A673 (cell line): ENCODE results near the gene PPRC1. TPM values are rescaled to one million over a fixed set of nuclear protein-coding genes. Genes with fewer than 3 reads are reported as not detected.

Source experiments
- BruUV-seq: library from RNA; stranded (reverse); fragments of 400-500 nt; replicated peaks from 2 replicates; lab custom pipeline; 2021; lab: Mats Ljungman, UMichigan
- CTCF ChIA-PET: fragments of 300-600 bp; sonication (Branson Sonifier 250); formaldehyde crosslinking; loops from one replicate; lab custom pipeline; 2022; ENCODE audit warnings: antibody characterized with exemption; lab: Charles Lee
- POLR2A ChIA-PET: fragments of 300-600 bp; sonication (Branson Sonifier 250); formaldehyde crosslinking; loops from one replicate; lab custom pipeline; 2022; ENCODE audit warnings: antibody characterized with exemption; ENCODE audit not compliant: low non-redundant PET; lab: Charles Lee
- DNase-seq: peaks from one replicate; pipeline ENCODE4 v3.0.0-alpha.2; 2015; ENCODE audit warnings: low spot score
- H3K27ac ChIP-seq: fragments of 200-600 bp; sonication (generic); 2 replicates; pipeline ENCODE4 v1.5.1; 2016; ENCODE audit warnings: mixed run types, low read depth, mild to moderate bottlenecking, mixed read lengths, antibody characterized with exemption, low read length; ENCODE audit not compliant: poor library complexity, severe bottlenecking
- H3K27me3 ChIP-seq: fragments of 200-600 bp; sonication (generic); replicated peaks from 2 replicates; pipeline ENCODE4 v1.6.1; 2017; ENCODE audit warnings: mixed run types, low read depth, mild to moderate bottlenecking, mixed read lengths, antibody characterized with exemption, low read length; ENCODE audit not compliant: insufficient read depth, poor library complexity
- H3K36me3 ChIP-seq: fragments of 200-600 bp; sonication (generic); 2 replicates; pipeline ENCODE4 v1.6.1; 2016; ENCODE audit warnings: mixed run types, mild to moderate bottlenecking, mixed read lengths, antibody characterized with exemption, low read length; ENCODE audit not compliant: insufficient read depth, poor library complexity, severe bottlenecking
- H3K4me1 ChIP-seq: fragments of 200-600 bp; sonication (generic); 2 replicates; pipeline ENCODE4 v1.6.1; 2017; ENCODE audit warnings: mixed run types, mild to moderate bottlenecking, mixed read lengths, antibody characterized with exemption, low read length; ENCODE audit not compliant: insufficient read depth, poor library complexity, severe bottlenecking
- H3K4me3 ChIP-seq: fragments of 200-600 bp; sonication (generic); 2 replicates; pipeline ENCODE4 v1.5.1; 2016; ENCODE audit warnings: low read depth, mixed run types, mild to moderate bottlenecking, mixed read lengths, low read length; ENCODE audit not compliant: poor library complexity, severe bottlenecking
- H3K9me3 ChIP-seq: fragments of 200-600 bp; sonication (generic); 2 replicates; pipeline ENCODE4 v1.6.1; 2016; ENCODE audit warnings: mixed run types, low read depth, mild to moderate bottlenecking, mixed read lengths, antibody characterized with exemption, low read length; ENCODE audit not compliant: poor library complexity, severe bottlenecking
- EZH2 ChIP-seq: fragments of 200-600 bp; sonication (generic); IDR thresholded peaks from 2 replicates; pipeline ENCODE4 v1.6.1; 2017; ENCODE audit warnings: borderline replicate concordance, low read depth, mild to moderate bottlenecking, mixed read lengths, antibody characterized with exemption, low read length; ENCODE audit not compliant: poor library complexity, severe bottlenecking
- intact Hi-C: fragments of 100-400 bp; cut with micrococcal nuclease; formaldehyde crosslinking; loops from one replicate; pipeline ENCODE4 v1.10.0; 2022; ENCODE audit not compliant: unreplicated experiment
- total RNA-seq: library from RNA; stranded (reverse); gene quantifications from 2 replicates; pipeline ENCODE4 v1.2.3, GENCODE V29; 2021
- TF ChIP-seq, protein P1 (sequence below): fragments of 300-800, 200-600 bp; sonication (generic); conservative IDR thresholded peaks from 2 replicates; pipeline ENCODE4 v1.5.1; 2017; ENCODE audit warnings: low read depth, mild to moderate bottlenecking, antibody characterized with exemption, low read length, moderate library complexity, mixed read lengths

The PPRC1 gene
- total RNA-seq, 1 experiment from 2014 or later = 103 TPM

DNA sequence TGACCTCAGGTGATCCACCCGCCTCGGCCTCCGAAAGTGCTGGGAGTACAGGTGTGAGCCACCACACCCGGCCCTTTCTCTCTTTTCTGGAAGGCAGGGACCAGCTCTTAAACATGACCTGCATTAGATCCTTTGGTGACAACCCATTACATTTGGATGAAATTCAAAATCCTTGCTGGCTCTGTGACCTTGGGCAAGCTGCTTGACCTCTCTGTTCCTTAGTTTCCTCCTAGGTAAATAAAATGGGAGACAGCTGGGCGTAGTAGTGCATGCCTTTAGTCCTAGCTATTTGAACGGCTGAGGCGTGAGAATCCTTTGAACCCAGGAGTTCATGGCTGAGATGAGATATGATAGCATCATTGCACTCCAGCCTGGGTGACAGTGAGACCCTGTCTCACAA is 36.4 kb upstream of the PPRC1 start:
- TF ChIP-seq, protein P1, sequence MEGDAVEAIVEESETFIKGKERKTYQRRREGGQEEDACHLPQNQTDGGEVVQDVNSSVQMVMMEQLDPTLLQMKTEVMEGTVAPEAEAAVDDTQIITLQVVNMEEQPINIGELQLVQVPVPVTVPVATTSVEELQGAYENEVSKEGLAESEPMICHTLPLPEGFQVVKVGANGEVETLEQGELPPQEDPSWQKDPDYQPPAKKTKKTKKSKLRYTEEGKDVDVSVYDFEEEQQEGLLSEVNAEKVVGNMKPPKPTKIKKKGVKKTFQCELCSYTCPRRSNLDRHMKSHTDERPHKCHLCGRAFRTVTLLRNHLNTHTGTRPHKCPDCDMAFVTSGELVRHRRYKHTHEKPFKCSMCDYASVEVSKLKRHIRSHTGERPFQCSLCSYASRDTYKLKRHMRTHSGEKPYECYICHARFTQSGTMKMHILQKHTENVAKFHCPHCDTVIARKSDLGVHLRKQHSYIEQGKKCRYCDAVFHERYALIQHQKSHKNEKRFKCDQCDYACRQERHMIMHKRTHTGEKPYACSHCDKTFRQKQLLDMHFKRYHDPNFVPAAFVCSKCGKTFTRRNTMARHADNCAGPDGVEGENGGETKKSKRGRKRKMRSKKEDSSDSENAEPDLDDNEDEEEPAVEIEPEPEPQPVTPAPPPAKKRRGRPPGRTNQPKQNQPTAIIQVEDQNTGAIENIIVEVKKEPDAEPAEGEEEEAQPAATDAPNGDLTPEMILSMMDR = no peak
- no peak for TF ChIP-seq EZH2
- Histone ChIP-seq H3K9me3 (no peaks in the 10 kb centered on the region), H3K27me3 (no peaks in the 10 kb centered on the region), H3K36me3 (no peaks in the 10 kb centered on the region), H3K4me3 (no peak overlapping the region), H3K27ac (no peak overlapping the region), H3K4me1 (no peaks in the 10 kb centered on the region)
- intact Hi-C loops = no loop called here
- no peak for DNase-seq
- POLR2A ChIA-PET = no interaction called here
- BruUV-seq = no TSS peak
- CTCF ChIA-PET = no interaction called here

DNA sequence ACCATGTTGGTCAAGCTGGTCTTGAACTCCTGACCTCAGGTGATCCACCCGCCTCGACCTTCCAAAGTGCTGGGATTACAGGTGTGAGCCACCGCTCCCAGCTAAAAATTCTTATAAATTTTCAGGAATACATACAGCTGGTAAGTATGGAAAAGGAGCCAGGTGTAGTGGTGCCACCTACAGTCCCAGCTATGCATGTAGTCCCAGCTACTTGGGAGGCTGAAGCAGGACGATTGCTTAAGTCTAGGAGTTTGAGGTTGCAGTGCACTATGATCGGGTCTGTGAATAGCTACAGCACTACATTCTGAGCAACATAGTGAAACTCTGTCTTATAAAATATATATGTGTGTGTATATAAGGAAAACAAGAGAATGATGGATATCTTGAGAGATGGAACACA is 31.7 kb upstream of the PPRC1 start:
- POLR2A ChIA-PET = interaction anchor here (0.6 kb wide), 1 partner anchor 14 kb away, joined by 3 read pairs; no protein-coding TSS in a partner anchor
- no peak for DNase-seq
- Histone ChIP-seq H3K9me3 (no peaks in the 10 kb centered on the region), H3K27me3 (no peaks in the 10 kb centered on the region), H3K4me1 (no peaks in the 10 kb centered on the region), H3K4me3 (no peak overlapping the region), H3K36me3 (peaks cover 4% of the 10 kb centered on the region), H3K27ac (no peak overlapping the region)
- intact Hi-C loops = no loop called here
- TF ChIP-seq, protein P1 = 0 out of 2 replicates have a peak, but pooled peaks have one; percentile 19
- TF ChIP-seq EZH2 = no peak
- CTCF ChIA-PET = no interaction called here
- BruUV-seq = no TSS peak

DNA sequence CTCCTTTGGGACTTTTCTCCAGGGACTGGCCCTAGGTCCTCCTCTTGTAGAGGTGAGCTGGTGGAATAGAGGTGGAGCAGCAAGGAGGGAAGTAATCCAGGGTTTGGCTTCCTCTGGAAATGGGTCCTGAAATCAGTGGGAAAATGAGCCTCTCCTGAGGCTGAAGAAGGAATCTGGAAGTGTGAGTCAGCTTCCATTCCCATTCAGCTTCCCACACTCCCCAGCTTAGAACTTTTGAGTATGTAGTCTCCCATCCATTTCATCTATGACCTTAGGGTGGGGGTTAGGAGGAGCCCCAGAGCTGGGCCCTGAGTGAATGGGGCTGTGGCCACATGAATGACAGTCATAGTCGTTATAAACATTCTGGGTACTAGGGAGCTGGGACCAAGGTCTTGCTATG is 30.4 kb upstream of the PPRC1 start:
- BruUV-seq = no TSS peak
- no peaks in the 10 kb centered on the region for H3K27me3 ChIP-seq
- no peak for DNase-seq
- H3K27ac ChIP-seq = no peak overlapping the region
- no peak overlapping the region for H3K4me3 ChIP-seq
- no peak for TF ChIP-seq EZH2
- TF ChIP-seq, protein P1 = no peak
- peaks cover 4% of the 10 kb centered on the region for H3K36me3 ChIP-seq
- no peaks in the 10 kb centered on the region for H3K4me1 ChIP-seq
- POLR2A ChIA-PET = no interaction called here
- H3K9me3 ChIP-seq = no peaks in the 10 kb centered on the region
- intact Hi-C loops = no loop called here
- CTCF ChIA-PET = no interaction called here
